LoVo (cell line): ENCODE data around the gene TRPM2.

ENCODE experiments used
- DNase-seq: peaks from one replicate; pipeline ENCODE4 v3.0.0-alpha.2; 2016; ENCODE audit warnings: low spot score

The TRPM2 gene

DNA sequence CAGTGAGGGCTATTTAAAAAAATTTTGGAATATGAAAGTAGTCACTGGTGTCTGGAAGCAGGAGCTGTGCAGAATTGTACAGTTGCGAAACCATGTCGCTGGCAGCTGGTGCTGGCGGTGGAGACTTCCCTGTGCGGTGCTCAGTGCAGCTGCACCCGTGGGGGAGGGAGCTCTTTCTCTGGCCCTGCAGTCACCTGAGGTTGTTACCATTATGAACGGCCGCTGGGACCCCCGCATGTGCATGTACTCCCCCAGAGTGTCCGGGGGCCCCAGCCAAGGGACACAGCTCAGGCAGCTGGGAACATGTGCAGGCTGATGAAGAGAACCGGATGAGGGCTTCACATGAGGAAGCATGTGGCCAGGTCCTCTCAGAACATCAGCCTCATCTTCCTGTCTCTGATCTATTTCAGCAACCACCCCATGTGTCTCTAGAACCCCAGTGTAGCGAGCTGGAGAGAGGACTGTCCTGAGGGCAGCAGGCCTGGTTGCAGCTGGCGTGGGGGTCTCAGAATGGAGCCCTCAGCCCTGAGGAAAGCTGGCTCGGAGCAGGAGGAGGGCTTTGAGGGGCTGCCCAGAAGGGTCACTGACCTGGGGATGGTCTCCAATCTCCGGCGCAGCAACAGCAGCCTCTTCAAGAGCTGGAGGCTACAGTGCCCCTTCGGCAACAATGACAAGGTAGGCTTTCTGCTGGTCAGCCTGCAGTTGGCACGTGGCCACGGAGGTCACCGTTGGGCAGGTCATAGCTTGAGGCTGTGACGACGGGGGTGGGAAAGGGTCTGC, at the start of gene TRPM2:
TRPM2 (plus strand) TSS at position 431 of the 780 bp plus-strand sequence; CDS start at position 511, 80 bp downstream.
- no peak for DNase-seq

DNA sequence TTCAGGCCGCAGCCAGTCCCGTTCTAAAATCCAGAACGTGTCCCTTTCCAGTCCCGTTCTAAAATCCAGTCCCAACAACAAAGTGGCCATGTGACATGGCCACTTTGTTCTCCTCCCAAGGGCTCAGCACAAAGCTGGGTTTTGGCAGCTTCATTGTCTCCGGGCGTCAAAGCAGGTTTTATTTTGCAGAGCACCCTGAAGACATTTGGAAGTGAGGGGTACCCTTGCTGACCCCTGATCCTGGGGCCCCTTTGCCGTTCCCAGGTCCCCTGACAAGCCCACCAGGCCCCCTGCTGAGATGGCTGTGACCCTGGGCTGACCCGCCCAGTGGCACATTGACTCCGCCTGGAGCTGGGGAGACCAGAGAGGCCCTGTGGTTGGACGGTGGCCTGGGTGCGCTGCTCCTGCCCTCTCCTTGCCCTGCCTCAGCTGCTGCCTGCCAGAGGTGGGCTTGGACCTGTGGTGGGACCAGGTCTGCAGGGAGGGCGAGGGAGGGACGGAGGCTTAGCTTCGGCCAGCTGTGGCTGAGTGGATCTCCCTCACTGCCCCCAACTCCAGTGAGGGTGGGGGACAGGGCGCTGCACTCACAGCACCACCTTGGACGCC, 49.3 kb upstream of the TRPM2 start:
- no peak for DNase-seq

DNA sequence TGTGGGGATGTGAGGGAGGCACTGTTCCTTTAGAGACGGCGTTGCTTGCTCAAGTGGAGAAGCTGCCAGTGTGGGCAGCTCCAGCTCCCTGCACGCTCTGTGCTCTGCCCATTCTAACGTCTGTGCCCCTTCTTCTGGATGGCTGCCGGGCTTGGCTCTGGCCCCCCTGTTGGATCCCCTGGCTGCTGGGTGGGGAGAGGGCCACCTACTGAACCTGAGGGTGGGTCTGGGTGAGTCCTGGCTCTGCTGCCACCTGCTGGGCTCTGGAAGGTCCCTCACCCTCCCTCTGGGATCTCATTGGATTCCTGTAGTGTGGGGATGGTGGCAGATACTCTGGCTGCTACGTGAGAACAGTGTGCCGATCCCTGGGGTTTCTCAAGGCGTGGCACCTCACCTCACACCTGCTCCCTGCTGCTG, 48.5 kb upstream of the TRPM2 start:
- no peak for DNase-seq

DNA sequence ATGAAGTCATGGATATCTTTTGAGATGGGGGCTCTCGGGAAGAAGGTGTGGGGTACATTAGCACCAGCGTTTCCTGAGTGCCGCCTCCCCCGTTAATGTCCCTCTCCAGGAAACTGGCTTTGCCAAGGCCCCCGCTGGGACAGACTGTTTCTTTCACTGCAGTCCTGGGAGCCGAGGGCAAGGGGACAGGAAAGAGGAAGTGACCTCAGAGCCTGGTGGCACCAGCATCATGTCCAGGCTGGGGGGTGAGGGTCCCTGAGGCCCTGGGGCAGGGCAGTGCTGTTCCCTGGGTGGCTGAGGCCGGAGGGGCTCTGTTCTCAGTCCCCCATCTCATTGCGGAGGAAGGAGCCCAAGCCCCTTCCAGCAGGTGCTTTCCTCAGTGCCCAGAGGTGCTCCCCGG, 47.7 kb upstream of the TRPM2 start:
- no peak for DNase-seq

DNA sequence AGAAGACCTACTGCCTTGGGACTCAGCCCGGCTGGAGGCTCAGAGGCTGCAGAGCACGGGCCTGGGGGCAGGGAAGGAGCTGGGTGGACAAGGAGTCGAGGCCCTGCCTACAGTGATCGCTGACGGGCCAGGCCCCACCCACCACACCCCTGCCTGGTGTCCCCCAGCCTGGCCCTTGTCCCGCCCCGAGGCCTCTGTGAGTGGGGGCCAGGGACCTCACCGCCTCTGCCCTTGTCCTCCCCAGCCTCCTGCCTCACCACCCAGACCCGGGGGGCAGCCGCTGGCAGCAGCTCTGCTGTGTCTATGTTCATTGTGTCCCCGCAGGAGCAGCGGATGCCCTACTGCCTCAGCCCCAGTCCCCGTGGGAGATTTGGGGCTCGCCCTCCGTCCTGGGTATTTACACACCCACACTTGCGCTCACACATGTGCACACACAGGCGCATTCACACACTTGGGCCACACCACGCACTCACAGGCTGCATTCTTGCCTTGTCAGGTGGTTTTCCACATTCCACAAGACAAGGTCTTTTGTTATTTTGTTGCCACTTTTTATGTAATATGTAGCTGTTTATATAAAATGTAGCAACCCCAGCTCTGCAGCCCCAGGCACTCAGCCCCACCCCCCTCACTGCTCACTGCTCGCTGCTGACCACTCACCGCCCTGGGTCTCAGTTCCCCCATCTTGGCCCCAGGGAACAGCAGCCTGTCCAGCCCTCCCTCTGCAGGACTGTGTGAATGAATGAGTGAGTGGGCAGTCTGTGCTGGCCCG, 46.3 kb upstream of the TRPM2 start:
- DNase-seq = no peak

DNA sequence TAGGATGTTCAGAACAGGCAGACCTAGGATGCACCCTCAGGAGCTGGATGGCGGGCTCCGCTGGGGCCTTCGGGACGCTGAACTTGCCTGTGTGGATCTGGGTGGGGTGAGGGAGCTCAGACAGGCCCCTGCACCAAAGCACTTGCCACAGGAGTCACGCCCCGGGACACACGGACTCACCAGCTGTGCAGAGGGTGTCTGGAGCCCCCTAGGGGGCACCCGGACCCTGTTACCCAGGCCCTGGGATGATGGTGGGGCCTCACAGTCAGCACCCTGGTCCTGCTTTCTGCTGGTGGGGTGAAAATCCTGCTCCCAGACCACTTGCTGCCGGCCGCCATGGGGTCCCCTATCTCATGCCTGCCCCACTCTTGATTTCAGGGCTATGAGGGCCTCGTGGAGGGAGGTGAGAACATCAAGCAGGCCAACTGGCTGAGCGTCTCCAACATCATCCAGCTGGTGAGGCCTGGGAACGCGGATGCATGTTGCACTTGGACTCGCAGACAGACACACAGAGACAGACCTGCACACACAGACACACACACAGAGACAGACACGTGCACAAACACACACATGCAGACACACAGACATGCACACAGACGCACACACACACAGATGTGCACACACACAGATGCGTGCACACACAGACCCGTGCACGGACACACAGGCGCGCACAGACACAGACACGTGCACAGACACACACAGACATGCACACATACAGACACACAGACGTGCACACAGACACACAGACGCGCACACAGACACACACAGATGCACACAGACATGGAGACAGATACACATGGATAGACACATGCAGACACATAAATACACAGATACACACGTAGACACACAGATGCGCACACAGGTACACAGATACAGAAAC, 42.6 kb upstream of the TRPM2 start:
- no peak for DNase-seq

DNA sequence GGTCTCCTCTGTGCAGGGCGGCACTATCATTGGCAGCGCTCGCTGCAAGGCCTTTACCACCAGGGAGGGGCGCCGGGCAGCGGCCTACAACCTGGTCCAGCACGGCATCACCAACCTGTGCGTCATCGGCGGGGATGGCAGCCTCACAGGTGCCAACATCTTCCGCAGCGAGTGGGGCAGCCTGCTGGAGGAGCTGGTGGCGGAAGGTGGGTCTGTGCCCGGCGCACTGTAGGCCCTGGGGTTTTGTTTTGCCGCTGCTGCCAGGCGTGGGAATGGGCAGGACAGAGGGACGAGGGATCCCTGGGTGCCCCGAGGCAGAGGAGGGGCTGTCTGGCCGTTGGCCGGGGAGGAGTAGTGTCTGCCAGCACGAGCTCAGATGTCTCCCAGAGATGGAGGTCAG, 41.3 kb upstream of the TRPM2 start:
- no peak for DNase-seq

DNA sequence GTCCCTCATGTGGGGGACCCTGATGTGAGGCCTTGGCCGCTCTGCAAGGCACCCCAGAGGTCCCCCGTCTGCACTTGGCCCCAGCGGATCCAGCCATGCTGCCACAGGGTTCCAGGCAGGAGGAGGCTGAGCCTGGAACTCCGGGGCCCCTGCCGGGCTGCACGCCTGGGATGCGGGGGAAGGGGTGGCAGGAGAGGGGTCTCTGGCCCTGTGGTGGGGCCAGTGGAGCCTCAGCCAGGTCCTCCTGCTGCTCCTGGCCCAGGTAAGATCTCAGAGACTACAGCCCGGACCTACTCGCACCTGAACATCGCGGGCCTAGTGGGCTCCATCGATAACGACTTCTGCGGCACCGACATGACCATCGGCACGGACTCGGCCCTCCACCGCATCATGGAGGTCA, 40.7 kb upstream of the TRPM2 start:
- DNase-seq = no peak

DNA sequence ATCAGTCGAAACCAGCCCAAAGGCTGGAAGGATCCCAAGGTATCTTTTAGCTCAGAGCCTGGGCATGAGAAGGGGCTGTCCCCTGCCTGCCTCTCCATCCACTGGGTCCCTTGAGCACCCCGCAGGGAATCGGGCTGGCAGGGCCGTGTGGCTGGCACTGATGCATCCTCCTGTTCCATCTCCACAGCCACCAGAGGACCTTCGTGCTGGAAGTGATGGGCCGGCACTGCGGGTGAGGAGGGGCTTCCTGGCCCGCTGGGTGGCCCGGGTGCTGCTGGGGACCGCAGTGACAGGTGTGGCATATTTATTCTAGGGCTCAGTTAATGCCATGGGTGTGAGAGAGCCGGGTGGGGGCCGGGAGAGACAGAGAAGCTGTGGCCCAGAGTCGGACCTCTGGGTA, 40.0 kb upstream of the TRPM2 start:
- no peak for DNase-seq

DNA sequence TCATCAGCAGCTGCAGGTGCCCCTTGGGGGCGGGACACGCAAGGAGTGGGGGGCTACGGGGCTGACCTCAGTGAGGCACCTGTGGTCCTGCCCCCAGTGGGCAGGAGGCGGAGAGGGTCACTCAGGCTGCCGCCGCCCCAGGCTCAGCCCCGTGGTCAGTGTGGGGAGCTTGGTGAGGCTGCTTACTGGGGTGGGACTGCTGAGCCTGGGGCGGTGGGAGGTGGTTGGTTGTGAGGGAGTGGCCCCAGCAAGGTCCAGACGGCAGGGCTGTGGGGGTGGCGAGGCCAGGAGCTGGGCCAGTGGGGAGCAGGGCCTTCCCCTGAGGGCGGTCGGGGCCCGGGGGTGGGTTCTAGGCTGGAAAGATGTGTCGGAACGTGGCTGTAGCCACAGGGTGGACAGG, 39.3 kb upstream of the TRPM2 start:
- no peak for DNase-seq

DNA sequence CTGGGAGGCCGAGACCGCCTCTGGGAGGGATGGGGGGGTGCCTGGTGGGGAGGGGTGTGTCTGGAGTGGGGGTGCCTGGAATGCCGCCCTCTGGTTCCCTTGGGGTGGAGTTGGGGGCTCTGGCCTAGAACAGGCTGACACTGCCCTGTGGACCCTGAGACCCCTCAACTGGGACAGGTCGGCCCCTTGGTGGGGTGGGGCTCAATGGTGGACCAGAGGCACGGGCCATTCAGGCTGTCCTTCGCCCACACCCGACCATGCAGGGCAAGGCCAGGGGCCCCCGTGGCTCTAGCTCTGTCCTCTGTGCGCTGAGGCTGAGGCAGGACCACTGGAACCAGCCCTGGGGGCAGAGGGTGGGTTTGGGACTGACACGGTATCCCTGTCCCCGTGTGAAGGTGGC, 38.9 kb upstream of the TRPM2 start:
- no peak for DNase-seq

DNA sequence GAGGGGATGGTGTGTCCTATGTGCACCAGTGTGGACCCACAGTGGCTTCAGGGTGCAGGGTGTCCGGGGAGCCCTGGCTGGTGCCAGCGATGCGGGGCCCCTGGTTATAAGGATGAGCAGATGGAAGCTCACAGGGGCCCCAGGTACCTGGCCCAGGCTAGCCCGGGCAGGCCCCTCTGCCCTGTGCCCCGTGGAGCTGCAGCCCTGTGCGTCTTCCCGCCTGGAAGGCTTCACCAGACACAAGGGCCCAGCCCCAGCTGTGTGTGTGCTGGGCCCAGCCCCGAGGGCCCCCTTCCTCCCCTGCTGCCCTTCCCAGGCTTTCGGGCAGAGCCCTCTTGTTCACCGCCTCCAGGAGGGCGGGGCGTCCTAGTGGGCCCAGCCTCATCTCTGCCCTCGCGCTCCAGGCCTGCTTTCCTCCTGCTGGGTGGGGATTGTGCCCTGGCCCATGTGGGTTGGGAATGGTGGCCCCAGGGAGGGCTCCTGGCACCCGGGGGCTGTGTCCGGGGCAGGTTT, 37.7 kb upstream of the TRPM2 start:
- no peak for DNase-seq

DNA sequence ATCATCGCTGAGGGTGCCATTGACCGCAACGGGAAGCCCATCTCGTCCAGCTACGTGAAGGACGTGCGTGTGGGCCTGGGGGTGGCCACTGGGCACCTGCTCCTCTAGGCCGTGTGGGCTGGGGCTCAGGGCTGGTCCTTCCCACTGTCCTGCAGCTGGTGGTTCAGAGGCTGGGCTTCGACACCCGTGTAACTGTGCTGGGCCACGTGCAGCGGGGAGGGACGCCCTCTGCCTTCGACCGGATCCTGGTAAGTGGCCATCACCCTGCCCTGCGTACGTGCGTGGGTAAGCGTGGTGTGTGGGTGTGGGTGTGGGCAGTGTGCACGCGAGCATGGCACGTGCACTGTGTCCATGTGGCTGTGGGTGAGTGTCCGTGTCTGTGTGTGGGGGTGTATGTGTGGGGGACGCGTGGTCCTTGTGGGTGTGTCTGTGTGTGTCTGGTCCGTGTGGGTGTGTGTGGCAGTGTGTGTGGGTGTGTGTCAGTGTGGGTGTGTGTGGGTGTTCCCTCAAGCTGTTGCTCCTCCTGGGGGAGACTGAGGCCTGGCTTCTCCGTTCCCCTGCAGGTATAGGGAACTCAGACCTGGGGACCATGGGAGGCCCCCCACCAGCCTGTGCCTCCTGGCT, 37.0 kb upstream of the TRPM2 start:
- no peak for DNase-seq

DNA sequence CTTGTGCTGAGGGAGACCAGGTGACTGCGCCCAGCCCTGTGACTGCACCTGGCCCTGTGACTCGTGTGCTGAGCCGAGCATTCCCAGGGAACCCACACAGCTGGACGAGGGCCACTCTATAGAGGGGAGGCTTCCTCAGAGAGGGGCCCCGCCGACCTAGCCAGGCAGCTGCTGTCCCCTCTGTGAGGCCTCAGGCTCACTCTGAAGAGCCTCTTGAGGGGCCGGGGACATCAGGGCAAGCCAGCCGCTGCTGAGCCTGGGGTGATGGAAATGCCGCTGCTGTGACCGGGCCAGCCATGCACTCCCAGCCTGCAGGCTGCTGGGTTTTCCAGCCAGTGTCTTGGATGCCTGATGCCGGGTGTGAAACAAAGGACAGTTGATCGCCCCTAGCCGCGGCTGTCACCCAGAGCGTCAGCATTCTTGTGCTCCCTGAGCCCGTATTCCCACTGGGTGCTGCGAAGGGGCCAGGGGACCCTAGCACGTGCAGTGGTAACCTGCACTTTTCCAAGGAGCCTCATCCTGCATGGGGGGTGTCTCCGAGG, 36.1 kb upstream of the TRPM2 start:
- DNase-seq = no peak

DNA sequence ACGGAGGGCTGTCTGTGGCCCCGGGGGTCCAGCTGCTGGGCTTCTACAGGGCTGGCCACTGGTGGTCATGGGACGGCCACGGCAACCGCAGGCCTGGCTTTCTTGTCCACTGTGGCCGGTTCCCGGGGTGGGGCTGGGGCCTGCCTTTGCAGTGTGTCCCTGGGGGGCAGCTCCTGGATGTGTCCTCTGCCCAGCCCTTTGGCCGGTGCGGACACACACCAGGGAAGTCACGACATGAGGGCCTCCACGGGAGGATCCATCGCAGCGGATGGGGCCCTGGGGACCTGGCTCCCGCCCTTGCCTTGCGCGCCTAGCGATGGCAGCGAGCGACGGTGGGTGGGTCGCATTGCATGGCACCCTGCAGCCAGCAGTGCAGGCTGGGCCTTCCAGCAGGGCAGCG, 35.5 kb upstream of the TRPM2 start:
- DNase-seq = no peak

DNA sequence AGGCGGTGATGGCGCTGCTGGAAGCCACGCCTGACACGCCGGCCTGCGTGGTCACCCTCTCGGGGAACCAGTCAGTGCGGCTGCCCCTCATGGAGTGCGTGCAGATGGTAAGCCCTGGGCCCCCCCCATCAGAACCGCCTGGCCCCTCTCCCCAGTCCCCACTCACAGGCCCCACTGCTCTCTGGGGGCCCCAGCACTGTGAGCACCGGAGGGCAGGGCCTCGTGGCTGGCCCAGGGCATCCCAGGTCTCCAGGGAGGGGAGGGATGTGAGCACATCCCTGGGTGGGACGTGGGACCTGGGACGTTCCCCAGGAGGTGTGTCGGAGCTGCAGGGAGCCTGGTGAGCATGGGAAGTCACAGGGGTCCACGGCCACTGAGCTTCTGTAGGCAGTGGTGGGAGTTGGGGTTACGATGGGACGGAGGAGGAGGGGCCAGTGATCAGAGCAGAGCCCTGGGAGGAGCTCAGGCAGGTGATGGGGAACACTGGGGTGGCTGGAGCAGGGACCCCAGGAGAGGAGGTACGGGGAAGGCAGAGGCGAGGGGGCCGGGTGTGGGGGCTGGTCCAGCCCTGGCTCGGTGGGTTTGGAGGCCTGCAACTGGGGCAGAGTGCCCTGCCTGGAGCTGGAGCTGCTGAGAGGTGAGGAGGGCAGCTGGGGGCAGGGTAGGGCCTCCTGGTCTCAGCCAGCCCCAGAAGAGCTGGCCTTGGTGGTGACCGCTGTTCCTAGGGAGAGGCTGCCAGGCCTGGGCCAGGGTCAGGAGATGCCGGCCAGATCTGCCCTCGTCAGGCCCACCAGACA, 34.7 kb upstream of the TRPM2 start:
- DNase-seq = no peak

DNA sequence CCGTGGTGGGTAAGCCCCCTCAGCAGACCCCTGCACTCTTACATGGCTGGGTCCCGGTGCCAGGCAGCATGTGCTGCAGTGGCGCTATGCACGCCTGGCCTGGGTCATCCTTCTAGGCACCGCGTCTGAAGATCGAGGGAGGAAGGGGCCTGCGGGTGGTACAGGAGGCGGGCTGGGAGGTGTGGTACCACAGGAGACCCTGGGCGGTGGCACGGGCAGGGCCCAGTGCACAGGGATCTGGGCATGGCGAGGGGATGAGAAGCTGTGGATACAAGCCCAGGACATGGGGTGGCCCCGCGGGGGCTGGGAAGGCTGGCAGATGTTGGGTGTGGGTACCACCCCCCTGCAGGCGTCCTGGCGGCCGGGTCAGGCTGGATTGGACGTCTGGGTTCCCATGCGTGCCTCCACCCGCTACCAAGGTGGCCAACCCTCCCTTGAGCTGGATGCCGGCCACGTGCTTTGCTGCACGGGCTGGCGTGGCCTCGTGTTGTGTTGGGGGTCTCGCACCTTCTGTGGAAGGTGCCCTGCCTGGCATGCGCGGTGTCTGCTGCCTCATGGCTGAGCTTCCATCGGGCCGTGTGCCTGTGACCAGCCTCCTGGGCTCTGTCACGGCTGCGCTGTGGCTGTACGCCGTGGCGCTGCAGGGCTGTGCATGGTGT, 33.9 kb upstream of the TRPM2 start:
- no peak for DNase-seq

DNA sequence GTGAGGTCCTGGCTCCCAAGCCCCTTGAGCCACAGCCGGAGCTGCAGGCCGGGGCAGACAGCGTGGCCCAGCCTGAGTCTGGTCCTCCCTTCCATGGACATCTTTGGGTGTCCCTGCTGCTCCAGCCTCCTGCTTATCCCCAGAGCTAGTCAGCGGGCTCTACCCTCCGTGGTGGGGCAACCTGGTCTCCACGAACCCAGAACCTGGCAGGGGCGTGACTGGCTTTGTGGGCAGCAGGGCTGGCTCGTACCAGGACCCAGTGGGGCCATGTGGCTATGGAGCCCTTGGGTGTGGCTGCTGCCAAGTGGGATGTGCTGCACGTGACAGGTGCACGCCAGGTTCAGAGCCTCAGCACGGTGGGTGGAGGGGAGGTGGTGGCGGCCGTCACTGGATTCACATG, 32.6 kb upstream of the TRPM2 start:
- no peak for DNase-seq

DNA sequence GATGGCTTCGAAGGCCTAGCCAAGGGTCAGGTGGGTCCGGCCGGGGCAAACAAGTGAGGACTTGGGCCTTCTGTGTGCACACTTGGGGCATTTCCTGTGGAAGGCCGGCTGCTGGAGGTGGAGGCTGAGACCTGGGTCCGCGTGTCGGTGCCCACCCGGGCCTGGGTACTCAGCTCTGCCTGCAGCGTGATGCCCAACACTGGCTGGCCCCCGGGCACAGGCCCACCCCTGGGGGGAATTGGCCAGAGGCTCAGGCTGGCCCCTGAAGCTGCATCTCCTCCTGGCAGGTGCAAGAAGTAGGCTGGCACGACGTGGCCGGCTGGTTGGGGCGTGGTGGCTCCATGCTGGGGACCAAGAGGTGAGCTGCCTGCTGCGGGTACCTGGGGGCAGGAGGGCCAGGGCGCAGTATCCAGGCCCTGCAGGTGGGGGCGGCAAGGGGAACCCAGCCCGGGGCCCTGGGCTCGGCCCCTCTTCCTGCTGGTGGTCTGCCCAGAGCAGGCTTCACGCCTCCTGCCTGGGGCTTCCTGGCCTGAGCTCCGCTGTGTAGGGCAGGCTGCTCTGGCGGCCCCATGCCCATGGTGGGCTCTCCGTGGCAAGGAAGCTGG, 31.5 kb upstream of the TRPM2 start:
- no peak for DNase-seq
